NCI-H2227 (cell line): Measurements from ENCODE around the gene NUCB2.
A peak's percentile ranks its signal among the peaks of the same experiment; 100 is the strongest.
"Not testable (repeated sequence)": the region's sequence is repeated elsewhere in the genome, so short reads cannot be mapped to it uniquely, and the experiment has no call there.

Experiments used
- DNase-seq: peaks from one replicate; lab custom pipeline; 2025; ENCODE audit not compliant: unreplicated experiment; lab: John Stamatoyannopoulos, UW

NUCB2 gene

DNA sequence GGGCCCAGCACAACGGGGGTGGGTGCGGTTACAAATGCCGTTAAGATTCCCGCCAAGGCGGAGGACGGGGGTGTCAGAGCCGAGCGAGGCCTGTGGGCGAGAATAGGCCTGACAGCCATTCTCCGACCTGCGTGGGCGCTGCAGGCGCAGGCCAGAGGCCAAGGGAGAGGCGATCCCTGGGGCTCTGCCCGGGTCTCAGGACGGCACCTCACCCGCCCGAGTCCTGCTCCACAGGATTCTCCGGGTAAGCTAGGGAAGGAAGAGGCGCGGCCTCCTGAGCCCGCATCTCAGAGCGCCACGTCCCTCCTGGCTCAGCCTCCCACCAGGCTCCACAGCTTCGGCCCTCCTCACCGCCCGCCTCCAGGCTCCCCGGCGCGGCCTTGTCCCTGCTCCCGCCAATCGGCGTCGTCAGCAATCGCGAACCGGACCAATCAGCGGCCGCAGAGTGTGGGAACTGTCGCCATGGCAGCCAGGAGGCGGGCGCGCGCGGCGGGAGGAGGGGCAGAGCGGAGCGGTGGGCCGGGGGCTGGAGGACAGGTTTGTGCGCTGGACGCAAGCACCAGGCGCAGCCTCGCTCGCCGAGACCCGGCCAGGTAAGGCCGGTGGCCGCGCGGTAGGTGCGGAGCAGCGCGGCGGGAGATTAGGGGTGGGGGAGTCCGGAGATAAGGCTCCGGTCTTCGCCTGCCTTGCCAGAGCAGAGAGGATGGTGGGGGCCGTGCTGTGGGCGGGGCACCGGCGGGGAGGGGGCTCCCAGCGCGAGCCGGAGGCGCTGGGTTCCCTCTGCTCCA, at the start of gene NUCB2:
Gene NUCB2, plus strand, starts transcription at position 504 of the 788 bp plus-strand sequence. CDS start 18,585 bp downstream, outside the sequence.
- DNase-seq, result peak; percentile 99

DNA sequence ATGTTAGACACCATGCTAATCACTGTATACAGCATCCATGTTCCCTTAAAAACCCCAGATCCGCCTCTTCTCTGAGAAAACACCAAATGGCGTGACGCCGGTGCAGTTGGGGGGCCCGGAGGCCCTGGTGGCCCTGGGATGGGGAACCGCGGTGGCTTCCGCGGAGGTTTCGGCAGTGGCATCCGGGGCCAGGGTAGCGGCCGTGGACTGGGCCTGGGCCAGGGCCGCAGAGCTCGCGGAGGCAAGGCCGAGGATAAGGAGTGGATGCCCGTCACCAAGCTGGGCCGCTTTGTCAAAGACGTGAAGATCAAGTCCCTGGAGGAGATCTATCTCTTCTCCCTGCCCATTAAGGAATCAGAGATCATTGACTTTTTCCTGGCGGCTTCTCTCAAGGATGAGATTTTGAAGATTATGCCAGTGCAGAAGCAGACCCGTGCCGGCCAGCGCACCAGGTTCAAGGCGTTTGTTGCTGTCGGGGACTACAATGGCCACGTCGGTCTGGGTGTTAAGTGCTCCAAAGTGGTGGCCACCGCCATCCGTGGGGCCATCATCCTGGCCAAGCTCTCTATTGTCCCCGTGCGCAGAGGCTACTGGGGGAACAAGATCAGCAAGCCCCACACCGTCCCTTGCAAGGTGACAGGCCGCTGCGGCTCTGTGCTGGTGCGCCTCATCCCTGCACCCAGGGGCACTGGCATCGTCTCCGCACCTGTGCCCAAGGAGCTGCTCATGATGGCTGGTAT, 48.2 kb upstream of the NUCB2 start:
- not testable (repeated sequence) for DNase-seq

DNA sequence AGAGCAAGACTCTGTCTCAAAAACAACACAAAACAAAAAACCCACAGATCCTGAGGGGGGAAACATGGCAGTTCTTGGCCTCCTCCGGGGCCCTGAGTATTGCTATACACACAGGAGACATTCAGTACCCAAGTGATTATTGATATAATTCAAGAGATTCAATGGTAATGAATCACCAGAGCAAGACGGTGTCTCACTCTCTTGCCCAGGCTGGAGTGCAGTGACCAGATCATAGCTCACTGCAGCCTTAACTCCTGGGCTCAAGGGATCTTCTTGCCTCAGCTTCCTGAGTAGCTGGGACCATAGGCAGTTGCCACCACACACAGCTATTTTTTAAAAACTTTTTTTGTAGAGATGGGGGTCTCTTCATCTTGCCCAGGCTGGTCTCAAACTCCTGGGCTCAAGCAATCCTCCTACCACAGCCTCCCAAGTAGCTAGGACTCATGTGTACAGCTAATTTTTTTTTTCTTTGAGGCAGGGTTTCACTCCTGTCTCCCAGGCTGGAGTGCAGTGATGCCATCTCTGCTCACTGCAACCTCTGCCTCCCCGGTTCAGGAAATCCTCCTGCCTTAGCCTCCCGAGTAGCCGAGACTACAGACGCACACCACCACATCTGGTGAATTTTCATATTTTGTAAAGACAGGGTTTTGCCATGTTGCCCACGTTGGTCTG, 46.9 kb upstream of the NUCB2 start:
- no peak for DNase-seq

DNA sequence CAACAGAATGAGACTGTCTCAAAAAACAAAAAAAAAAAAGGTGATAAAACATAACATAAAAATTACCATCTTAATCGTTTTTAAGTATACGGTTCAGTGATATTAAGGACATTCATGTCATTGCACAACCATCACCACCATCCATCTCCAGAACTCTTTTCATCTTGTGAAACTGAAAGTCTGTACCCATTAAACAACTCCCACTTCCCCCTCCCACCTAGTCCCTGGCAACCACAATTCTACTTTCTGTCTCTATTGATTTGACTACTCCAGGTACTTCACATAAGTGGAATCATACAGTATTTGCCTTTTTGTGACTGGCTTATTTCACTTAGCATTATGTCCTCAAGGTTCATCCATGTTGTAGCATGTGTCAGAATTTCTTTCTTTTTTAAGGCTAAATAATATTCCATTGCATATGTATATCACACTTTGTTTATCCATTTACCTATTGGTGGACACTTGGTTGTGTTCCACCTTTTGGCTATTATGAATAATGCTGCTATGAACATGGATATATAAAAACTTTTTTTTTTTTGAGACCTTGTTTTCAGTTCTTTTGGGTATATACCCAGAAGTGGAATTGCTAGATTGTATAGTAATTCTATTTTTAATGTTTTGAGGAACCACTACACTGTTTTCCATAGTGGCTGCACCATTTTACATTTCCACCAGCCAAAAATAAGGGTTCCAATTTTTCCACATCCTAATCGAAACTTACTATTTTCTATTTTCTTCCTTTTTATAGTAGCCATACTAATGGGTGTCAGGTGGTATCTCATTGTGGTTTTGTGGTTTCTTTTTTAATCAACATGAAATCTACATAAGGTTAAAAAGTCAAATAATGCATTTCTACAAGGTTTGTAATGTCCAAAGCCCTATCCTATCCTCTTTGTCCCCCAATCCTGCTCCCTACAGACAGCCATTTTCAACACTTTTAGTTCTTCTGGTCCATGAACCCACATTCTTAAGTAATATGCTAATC, 45.4 kb upstream of the NUCB2 start:
- no peak for DNase-seq

DNA sequence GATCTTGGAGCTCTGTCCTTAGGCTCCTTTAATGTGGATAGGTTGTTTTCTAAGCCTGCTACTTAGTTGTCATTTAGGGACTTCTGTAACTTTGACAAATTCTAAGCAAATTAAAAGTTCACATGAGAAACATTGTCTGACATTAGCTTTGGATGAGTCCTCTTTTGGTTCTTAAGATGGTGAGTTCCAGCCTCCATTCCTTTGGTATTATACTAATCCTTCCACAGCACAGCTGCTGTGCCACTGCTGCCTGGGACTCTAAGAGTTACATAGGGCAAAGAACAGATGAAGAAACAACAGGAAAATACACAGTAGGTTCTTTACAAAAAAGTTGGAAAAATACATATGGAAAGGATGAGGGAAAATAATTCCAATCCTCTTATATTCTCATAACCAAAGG, 43.4 kb upstream of the NUCB2 start:
- no peak for DNase-seq

DNA sequence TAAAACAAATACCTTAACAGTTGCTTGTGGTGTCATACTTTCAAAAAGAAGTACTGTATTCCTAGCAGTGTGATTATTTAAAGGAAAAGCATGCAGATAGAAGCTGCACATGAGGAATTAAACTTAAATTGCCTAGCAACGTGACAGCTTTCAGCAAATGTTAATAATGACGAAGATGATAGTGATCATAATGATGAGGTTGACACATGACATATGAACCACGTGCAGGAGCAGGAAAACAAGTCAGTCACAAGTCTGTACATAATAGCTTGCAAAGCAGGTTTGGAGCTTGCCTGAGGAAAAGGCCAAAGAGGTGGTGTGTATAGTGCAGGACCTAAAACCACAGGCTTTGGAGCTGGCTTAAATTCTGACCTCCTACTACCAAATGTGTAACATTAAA, 38.2 kb upstream of the NUCB2 start:
- no peak for DNase-seq

DNA sequence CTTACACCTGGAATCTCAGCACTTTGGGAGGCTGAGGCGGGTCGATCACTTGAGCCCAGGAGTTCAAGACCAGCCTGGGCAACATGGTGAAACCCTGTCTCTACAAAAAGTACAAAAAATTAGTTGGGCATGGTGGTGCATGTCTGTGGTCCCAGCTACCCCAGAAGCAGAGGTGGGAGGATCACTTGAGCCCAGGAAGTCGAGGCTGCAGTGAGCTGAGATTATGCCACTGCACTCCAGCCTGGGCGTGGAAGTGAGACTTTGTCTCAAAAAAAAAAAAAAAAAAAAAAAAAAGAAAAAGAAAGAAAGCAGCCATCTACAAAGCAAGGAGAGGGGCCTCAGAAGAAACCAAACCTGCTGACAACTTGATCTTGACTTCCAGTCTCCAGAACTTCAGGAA, 36.6 kb upstream of the NUCB2 start:
- not testable (repeated sequence) for DNase-seq

DNA sequence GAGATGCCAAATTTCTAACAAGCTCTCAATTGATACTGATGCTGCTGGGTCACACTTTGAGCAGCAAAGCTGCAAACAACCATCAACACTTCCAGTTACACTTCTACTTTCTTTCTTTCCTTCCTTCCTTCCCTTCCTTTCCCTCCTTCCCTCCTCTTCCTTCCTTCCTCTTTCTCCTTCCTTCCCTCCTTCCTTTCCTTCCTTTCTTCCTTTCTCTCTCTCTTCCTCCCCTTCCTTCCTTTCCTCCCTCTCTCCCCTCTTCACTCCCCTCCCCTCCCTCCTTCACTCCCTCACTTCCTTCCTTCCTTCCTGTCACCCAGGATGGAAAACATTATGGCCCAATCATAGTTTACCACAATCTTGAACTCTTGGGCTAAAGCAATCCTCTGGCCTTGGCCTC, 35.8 kb upstream of the NUCB2 start:
- DNase-seq, result no peak

DNA sequence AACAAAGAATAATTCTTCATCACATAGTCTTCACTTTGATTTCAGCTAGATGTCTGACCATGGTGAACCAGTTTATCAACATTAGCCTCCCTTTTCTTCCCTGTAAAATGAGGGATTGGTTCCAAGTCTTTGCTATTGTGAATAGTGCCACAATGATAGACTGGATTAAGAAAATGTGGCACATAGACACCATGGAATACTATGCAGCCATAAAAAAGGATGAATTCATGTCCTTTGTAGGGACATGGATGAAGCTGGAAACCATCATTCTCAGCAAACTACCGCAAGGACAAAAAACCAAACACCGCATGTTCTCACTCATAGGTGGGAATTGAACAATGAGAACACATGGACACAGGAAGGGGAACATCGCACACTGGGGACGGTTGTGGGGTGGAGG, 33.6 kb upstream of the NUCB2 start:
- not testable (repeated sequence) for DNase-seq

DNA sequence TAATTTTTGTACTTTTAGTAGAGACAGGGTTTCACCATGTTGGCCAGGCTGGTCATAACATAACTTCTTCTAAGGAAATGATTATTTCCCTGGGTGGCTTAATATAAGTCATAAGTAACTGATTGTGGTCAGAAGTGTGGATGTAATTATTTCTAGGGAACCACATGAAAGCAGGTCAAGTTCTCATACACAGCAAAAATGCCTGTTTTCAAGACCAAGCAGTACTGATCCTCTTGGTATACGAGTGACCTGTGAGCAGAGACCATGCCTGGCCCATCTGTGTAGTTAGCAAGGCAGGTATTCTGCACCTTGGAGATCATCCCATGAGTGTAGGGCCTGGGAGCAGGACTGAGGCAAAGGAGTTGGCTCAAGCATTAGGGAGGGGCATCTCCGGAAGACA, 32.5 kb upstream of the NUCB2 start:
- DNase-seq, result no peak

DNA sequence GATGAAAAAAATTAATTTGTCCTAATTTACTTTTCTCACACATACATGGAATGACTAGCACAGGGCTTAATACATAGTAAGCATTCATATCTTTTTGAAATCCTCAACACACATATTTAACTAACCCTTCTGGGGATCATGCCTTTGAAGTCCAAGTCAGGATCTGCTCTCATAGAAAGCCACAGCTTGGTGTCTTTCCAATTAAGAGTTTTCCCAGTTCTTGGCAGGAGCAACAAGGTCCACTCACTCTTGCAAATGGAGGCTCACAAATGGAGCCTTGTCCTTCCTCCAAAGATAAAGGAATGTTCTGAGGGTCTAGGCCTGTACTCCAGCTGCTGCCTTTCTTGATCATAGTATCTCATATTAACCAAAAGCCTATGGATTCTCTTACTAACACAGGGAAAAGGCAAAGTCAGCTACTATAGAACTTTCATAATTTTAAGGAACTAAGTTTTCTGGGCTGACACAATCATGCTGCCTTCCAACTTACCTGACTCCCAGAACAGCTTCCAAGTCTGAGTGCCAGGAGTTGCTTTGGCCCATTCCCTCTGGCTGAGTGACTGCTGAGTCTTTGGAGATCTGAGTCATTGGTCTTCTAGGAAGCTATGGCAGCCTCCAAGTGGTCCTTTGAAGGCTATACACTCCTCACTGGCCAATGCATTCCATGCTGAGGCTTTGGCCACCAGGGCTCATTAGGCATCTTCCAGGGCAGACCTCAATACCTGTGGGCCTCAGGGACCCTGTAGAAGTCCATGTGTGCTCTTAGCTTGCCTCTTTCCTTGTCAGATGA, 25.8 kb upstream of the NUCB2 start:
- no peak for DNase-seq

DNA sequence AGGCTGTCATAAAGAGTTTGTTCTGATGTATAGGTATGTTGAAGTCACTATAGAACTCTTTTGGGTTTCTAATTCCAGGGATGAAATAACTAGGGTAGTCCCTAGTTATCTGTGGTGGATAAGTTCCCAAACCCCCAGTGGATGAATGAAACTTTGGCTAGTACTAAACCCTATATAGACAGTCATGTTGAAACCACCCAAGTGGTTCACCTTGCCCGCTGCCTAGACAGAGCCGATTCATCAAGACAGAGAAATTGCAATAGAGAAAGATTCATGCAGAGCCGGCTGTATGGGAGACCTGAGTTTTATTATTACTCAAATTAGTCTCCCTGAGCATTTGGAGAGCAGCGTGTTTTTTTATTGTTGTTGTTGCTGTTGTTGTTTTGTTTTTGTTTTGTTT, 23.8 kb upstream of the NUCB2 start:
- DNase-seq, result no peak

DNA sequence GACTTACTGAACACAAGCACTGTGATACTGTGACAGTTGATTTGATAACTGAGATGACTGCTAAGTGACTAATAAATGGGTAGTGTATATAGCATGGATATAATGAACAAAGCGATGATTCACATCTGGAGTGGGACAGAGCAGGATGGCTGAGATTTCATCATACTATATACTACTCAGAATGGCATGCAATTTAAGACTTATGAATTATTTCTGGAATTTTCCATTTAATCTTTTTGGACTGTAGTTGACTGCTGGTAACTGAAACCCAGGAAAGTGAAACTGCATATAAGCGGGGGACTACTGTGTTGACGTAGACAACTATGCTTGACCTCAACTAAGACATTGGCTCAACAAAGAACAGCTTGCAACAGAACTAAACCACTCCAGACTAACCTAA, 20.0 kb upstream of the NUCB2 start:
- DNase-seq, result no peak

DNA sequence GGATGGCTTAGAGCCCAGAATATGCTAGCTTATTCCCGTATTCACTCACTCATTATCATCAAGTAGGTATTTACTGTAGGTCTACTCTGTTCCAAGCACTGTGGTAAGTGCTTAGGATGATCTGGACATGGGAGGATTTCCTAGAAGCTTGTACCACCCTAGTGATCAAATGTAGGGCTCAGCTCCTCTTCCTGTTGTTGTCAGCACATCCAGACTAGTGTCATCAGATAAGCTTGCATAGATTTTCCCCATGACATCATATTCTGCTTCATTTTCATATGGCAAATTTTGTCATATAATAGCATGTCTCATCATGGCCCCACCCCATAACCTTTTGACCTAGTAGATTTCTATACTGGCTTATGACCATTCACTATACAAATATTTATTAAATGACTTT, 19.3 kb upstream of the NUCB2 start:
- DNase-seq, result no peak

DNA sequence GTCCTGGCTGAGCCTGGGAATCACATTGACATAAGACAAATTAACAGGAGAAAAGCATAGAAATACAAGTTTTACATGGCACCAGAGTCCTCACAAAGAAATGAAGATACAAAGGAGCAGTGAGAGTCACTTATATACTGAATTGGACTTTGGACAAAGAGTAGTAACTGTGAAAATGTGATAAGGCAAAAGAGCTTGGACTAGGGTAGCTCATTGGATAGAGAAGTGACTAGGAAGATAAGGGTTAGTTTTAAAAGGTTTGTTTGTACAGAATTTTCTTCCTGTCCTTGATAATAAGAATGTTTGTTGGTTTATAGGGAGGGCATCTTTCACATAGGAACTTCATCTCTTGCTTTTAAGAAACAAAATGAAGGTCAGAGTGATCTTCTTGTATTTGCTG, 17.9 kb upstream of the NUCB2 start:
- DNase-seq, result no peak

DNA sequence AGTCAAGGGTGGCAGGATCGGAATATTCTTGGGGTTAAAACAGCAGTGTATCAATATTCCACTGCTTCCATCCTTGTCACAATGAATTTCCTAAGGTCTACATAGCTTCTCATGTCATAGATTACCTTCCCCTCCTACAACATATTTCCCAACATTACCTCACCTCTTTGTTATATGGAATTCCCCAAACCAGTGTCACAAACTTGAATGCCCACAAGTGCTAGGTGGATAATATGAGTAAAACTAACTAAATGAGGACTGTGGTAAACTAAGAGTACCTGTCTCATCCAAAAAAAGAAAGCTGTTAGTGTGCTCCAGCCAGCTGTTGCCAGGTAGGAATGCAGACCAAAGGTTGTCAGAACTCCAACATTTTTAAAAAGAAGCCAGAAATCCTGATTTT, 17.0 kb upstream of the NUCB2 start:
- no peak for DNase-seq

DNA sequence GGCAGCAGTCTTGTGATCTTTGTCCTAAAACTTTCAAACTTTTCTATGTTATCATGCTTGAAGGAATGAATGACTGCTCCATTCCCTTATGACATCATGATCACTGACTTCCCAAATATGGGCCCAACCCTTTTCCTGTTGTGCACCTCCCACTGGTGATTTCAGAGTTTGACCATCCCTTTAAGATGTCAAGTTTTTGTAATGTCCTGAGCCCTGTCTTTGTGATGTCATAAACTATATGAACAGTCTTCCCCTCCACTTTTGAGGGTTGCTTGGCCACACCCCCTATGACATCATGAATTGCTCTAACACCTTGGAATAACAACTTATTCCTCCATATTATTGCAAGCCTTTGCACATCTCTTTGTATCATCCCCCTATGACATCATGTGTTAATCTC, 16.5 kb upstream of the NUCB2 start:
- no peak for DNase-seq

DNA sequence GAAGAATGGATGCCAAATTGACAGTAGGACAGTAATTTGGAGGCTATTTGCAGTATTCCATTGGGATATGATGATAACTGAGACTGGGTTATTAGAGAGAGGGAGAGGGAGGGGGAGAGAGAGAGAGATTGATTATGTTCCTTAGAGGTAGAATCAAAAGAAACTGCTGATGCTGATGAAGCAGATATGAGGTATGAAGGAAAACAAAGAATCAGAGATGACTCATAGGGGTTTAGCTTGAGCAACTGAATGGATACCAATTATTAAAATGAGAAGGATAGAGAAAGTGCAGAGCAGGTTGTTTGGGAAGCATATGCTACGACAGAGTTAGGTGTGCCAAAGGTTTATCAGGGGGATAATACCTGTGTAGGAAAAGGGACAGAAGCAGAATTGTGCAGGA, 12.8 kb upstream of the NUCB2 start:
- no peak for DNase-seq

DNA sequence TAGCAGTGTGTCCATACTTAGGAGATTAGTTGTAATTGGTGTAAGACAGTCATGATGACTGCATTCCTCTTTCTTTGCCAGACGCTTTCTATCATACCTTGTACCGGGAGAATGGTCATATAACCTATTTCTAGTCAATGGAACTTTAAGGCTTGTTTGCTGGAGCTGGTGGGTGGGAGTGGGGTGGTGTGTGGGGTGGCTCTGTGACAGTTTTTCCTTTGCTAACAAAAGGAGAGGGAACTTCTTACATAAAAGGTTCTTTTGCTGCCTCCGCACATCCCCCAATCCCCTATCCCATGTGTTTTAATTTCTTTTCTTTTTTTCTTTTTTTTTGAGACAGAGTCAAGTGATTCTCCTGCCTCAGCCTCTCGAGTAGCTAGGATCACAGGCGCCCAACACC, 9.8 kb upstream of the NUCB2 start:
- no peak for DNase-seq

DNA sequence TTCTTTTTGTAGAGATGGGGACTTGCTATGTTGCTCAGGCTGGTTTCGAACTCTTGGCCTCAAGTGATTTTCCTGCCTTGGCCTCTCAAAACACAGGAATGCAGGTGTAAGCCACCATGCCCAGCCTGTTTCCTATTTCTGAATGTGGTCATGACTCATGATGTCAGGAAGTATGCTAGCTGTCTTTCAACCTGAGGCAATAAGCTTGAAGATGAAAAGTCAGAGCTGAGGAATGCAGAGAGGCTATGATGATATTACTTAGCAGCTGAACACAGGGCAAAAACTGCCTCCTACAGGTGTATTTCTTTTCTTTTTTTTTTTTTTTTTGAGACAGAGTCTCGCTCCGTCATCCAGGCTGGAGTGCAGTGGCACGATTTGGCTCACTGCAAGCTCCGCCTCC, 9.0 kb upstream of the NUCB2 start:
- DNase-seq, result no peak
